ENCODE results near the gene ZBTB20.

The ZBTB20 gene

DNA sequence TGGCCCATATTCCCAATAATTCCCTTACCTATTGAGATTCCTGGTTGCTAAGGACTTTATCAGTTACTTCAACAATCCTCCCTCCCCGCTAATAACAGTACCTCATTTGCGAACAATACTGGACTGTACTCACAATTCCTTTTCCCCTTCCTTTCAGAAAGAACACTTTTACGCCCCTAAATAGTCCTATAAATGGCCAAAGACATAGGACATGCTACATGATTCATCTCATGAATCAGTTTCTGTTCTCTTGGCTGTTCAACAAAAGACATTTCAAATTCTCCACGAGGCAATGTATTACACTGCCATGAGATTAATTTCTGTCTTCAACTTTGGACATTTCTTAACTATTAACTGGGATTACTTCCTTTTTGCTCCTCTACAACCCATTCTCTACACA, 588.8 kb downstream of the ZBTB20 start:
- DNase-seq = no peak

DNA sequence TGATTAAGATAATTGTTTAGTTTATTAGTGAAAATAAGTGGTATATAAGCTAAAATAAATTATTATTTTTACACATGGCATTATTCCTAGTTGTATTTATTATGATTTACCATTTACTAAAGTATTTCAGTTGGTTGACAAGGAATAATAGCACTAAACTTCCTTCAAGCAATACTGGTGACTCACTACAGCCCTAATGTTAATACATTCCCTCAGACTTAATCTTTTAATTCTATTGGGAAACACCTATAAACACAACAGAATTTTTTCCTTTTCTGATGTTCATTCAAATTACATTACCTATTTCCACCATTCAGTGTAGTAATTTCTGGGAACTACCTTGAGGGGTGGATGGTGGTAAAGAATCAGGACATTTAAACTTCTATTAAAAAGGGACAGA, 589.3 kb downstream of the ZBTB20 start:
- no peak for DNase-seq

DNA sequence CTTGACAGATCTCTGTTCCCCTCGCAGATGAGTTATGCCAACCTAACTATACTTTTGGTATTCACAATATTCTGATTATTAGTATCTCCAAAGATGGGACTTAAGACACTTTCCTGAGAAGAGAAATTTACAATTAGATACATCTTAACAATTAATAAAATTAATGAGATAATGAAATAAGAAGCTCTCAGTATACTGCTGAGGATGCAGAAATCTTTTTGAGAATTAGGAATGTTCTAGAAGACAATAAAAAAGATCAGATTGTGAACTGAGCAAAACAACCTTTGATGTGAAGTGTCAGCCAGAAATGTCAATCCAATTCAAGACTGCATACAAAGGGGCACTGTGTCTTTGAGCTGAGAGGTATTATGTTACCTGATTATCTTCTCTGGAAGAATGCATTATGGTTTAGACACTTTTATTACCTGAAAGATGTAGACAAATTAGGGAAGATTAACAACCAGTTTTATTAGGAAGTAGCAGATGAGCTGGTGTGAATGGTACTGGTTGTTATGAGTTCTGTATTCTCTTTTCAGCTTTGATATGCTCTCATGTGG, 590.4 kb downstream of the ZBTB20 start:
- no peak for DNase-seq

DNA sequence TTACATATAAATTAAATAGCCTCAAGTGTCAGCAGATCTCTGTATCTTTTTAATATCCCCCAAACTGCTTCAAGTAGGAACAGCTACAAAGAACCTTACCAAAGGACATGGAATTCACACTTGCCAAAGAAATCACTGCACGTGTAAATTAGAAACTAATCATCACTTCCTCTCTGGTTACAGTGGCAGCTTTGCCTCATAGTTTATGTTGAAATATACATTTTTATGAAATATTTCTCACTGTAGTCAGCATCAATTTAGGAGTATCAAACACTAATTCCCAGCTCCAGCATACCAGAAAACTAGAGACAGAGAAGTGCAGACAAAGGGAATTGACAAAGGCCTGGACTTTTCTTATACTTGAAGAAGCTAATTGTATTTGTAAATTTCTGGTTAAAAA, 592.4 kb downstream of the ZBTB20 start:
- DNase-seq = peak; percentile 7 to 41

DNA sequence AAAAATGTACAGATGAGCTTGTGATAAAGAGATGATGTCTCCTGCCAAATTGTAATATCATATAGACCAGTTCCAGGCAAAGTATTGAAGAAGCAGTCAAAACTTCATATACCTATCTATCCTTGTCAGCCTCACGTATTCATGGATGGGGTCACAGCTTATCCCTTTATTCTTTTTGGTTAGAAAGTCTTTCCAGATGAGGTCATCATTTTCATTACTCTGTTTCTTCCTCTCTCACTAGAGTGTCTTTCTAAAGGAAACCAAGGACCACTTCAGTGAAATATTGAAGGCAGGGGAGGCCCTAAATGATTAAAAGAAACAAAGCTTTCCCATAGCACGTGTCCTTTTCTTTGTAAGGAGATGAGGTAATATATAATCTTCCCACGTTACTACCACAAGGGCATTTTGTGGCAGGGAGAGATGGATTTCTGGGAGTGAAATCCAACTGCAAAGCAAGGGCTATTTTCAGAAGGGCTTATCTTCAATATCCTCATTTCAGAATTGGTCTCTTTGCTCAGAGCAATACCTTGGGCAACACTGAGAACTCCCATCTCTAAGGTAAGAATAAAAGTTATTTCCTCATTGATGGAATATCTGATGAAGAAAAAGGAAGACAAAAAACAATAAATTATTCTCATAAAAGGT, 593.0 kb downstream of the ZBTB20 start:
- DNase-seq = no peak

DNA sequence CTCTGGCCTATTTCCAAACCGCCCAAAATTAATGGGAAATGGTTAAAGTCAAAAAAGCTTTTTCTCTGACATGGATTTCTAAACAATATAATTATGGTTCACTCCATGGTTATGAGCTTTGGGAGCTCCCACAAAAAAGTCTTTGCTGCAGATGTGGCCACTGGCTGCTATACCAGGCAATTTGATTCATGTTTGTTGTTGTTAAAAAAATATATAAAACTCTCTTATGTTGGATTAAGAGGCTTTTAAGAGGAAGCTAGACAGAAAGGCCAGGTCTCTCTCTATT, 594.6 kb downstream of the ZBTB20 start:
- DNase-seq = no peak

DNA sequence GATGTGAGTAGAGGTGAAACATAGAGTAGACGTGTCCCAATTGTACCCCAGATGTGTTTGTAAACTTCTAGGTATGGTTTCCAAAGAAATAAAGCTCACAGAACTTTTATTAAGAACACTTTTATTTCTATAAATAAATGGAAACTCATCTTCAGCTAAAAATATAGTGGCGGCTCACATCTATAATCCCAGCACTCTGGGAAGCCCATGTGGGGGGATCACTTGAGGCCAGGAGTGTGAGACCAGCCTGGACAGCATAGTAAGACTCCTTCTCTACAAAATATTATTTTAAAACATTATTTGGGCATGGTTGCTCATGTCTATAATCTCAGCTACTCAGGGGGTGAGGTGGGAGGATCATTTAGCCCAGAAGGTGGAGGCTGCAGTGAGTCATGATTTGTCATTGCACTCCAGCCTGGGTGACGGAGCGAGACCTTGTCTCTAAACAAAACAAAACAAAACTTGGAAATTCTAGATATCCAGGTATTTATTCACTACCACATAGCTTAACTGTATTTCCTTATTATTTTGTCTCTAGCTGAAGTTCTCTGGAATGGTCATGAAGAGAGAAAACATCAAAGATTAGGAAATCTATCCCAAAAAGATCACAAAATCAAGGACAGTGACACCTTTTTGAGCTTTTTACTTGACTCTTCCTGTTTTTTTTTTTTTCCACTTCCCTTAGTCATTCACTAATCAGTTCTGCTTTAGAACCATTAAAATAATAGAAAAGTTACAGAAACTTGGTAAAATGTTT, 595.1 kb downstream of the ZBTB20 start:
- DNase-seq = no peak

DNA sequence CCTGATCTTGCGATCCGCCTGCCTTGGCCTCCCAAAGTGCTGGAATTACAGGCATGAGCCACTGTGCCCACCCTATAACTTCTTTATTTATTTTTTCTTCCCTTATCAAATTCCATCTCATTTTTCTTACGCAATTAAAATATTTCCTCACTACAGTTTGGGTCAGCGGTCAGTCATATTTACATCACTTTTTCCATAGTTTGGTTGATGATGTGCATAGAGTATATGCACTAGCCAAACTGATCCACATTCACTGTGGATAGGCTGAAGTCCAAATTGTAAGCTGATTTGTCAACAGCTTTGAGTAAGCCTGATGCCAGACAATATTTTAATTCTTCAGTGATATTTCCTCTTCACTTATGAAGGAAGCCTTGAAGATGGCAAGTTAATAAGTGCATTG, 596.9 kb downstream of the ZBTB20 start:
- DNase-seq = no peak

DNA sequence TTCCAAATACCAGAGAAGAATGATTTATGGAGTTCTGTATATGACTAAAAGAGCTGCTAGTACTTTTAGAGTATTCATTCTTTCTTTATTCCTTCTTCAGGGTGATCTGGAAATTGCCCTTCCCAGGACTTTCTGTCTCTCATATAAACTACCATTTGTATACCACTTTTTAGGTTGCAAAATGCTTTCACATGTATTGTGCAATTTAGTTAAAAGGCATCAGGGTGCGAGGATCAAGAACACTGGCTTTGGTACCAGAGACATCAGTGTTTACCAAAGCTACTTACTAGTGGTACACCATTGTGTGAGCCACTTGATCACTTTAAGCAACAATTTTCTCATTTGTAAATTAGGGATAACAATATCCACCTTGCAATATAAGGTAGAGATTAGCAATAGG, 601.9 kb downstream of the ZBTB20 start:
- no peak for DNase-seq

DNA sequence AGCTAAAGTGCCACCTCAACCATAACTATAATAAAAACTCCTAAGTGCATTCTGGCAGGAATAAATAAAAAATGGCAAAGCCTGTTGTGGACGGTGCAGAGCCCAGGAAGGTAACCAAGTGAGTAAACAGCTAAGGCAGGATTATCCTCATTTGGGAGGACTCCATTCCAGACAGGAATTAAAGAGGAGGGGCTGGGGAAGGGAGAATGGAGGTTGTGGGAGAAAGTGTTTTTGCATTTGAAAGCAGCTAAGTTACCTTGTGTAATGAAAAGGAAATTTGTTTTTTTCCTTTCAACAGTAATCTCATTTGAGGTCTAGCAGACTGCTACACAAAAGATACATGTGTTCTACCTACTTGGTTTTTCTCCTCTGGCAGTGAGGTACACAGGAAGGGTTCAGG, 604.7 kb downstream of the ZBTB20 start:
- no peak for DNase-seq

DNA sequence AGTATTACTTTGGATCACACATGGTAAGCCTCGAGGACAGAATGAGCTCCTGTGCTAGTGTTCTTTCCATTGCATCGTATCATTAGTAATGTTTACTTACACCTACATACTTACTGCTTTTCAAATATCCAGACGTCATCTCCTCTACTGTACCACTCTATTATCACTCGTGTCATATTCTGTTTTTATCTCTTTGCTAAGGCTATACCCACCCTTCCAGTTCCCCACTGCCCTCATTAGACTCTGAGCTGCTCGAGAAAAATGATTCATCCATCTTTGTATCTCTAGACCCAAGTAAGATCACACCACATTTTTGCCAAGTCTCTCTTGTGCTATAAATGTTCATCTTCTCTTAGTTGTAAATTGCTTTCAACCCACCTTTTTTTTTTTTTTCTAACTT, 607.6 kb downstream of the ZBTB20 start:
- no peak for DNase-seq

DNA sequence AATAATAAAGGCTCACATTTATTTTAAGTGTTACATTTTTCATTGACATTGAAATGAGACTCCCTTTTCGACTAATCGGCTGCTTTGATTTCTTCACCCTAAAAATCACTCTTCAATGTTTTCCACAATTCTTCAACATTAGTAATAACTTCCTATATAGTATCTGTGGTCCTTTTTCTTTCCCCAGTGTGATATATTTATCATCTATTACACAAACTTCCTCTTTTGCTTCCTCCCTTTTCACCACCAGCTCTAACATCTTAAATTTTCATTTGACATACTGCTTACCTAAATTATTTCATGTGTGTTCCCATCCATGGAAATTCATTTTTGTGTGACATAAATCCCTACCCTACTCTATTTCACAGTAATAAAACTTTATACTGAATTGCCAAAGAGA, 608.9 kb downstream of the ZBTB20 start:
- peak; percentile 21 to 25 for DNase-seq

DNA sequence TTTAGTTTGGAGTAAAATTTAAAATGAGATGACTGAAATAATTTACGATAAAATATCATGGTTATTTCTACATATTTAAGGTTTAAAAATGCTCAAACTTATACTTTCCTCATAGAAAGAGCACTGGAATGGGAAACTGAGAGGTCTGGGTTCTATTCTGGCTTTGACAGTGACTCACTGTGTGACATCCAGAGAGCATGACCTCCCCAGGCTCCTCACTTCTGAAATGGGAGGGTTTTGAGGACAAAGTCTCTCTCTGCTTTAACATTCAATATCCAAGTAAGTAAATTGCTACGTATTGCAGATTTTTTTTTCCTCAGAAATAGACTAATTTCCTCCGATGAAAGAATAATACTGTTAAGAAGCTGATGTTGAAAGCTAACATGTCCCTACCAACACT, 618.6 kb downstream of the ZBTB20 start:
- no peak for DNase-seq

DNA sequence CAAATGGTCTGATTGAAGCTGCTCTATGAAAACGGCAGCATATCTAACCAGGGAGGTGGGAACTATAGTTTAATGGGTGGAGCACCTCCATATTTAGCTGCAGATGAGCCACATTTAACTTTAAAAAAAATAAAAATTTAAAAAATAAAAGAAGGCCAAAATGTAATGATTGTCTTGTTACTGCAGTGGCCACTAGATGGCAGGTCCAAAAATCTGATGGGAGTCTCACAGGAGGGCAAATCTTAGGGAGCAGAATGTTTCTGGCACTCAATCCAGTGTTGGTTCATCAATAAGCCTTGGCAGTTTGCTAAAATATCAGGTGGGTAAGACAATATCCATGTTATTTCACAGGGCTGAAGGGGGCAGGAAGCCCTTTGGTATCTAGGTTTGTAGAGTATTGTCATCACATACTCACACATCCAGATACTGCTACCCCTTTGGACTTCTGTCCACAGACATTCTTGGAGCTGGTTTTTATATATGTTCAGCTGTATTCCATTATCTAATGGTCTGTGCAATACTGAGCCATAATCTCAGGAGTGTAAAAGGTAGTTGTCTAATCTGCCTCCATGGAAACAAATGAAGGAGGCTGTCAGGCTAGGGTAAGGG, 619.9 kb downstream of the ZBTB20 start:
- peak; percentile 22 to 32 for DNase-seq

DNA sequence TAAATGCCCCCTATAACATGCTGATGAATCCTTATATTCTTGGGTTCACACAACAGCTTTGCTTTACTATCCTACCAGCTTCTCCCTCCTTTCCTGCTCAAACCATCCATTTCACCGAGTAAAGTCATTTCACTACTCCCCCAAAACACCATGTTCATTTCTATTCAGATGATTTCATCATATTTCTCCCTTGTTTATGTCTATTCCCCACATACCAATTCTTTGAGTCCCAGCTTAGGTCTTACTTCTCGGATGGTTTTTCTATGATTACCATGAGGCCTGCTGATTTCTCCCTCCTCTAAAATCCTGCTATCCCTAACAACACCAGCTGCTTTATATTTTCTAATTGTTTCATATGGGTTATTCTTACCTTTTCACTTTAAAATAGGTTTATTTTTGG, 621.8 kb downstream of the ZBTB20 start:
- no peak for DNase-seq

DNA sequence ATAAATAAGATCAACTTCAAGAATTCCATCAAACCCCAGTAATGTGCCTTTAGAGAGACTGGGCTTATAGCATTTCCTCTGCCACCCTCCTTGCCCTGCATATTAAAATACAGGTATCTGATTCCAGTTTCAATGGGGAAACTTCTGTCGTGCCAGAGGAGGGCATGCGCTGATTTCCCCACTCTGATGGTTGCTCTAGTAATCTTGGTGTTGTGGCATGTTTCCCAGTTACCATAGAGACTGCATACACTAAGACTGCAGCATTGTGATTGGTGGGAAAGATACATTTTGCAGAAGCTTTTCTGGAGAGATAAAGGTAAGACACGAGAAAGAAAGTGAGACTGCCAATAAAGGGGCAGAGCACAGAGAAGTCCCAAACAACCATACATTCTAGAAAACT, 627.7 kb downstream of the ZBTB20 start:
- no peak for DNase-seq

DNA sequence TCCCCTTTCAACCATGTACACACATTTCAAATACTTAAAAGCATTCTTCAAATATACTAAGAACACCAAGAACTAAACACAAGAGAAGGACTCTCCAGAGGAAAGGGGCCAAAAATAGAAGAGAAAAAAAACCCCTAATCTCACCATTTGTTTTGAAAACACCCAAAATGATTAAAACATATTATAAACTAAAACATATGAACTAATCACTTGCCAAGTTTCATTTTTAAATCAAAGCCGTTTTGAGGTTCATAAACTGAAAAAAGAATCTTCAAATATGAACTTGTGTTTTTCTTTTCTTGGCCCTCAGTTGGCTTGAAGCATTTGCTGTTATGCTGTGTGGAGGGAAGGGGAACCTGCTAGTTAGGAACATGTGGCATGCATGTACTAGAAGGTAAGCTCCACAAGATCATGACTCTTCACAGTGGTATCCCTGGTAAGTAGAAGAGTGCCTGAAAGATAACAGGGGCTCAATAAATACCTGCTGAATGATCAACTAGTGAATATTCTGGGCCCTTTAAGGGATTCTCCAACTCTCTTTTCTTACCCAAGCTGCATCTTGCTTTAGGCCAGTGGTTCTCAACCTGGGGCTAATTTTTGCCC, 628.8 kb downstream of the ZBTB20 start:
- no peak for DNase-seq

DNA sequence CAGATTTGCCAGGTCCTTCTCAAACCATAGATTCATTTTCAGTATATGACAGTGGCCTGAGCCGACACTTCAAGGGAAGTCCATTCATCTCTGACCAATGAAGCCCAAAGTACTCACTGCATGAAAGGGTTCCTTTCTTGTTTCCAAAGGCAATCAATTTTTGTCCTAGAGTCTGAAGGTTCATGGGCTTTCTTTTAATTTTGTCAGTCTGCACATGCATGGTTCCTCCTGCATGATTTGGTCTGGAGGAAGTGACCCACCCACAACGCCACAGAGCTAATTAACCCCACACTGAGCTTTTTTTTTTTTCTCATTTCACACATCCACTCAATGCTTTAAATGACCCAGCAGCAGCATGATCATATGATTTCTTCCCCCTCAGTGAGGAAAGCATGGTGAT, 636.9 kb downstream of the ZBTB20 start:
- DNase-seq = no peak

DNA sequence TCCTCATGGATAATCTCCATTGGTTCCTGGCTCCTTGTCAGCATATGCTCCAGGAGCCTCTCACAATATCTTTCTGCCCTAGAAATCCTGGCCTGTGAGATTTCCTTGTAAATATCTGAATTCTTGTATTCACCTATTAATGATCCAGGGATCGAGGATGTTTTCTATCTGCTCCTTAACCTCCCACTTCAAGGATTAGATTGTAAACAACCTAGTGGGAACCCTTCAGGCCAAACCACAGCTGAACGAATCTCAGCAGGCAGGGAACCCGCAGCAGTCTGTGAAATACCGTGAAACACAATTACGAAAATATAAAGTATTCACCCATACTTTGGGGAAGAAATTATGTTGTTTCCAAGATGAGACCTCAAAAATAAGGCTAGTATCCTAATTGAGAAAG, 637.3 kb downstream of the ZBTB20 start:
- no peak for DNase-seq

DNA sequence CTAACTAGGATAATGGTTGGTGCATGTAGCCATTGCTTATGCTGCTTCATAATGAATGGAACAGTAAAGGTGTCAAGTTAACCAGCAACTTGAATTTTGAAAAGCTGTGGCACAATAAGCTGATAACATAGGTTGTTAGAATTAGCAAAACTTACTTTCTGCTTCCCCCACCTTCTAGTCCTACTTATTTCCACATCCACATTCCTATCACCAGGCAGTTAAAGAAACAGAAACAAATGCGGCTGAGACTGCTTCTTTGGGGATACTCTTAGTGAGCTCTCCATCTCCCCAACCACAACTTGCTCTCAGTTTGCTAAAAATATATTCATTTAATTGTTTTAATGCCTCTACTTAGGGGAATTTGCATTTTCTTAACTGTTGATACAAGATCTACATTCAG, 638.1 kb downstream of the ZBTB20 start:
- DNase-seq = no peak

DNA sequence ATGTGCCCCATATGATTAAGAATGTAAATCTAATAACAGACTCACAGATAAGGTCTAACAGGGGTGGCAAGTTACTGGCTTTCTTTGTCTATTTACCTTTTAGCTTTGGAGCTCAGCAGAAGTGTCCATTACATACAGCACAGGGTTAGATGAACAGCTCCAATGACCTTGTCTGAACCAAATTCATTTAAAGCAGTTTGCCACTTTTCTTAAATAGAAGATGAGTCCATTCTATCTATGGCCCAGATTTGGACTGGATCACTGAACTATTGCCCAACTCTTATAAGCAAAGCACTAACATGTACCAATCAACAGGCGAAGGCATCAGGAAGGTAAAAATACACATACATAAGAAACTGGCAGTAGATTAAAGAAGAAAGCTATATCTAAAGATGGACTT, 638.9 kb downstream of the ZBTB20 start:
- DNase-seq = no peak

DNA sequence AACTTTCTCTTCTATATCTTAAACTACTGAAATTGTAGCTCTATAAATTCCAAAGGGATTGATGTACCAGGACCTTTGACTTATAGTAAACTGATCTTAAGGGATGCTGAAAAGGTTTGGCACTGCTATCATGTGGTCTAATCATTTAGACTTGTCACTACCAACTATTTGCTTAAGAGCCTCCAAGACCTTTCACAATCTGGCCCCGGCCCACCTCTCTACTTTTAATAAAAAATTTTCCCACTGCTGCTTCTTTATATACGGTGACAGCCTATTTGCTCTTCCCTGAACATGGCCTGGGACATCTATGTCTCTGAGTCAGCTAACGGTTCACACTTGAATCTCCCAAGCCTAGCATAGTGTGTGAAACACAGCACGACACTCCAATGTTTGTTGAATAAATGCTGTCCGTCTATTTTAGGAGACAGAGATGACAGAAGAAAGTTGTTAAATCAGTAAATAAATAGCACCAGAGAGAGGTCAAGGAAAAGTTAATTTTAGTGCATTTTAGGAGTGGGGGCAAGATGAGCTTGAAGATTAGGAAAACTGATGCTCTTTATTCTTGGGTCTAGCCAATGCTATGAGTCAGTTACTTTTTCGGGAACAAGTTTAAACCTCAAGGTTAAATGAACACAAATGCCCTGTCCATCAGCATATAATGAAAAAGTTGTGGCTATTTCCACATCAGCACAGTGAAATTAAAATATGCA, 640.3 kb downstream of the ZBTB20 start:
- no peak for DNase-seq

DNA sequence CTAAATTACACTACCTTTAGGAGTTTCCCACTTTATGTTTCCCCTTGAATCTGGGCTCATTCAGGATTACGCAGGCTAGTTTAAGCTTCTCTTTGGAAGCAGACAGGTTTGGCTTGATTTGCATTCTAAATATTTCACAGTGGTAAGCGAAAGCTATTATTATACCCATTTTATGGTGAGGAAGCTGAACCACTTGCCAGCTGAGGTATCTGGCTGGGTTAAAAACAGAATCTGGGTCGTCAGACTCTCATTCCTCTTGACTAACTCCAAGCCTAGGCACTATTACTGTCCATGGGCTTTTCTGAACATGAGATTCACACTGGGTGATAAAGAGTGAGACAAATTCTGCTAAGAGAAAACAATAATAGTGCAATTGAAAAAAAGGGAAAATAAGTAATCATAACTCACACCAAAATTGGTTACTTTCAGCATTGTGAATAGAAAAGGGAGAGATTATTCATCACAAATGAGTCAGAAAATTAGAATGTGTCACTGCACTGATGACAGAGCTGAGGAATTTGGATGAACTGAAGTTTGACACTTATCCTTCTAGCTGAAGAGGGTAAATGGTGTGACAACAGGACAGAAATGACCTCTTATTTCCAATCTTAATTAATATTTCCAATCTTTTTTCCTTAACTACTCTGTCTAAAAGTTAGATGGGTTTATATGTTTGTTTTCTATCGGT, 642.0 kb downstream of the ZBTB20 start:
- no peak for DNase-seq
